Stimulated activated CD4-positive, alpha-beta T cell treated with anti-CD3 and anti-CD28 coated beads, Interleukin-1b, Interleukin-23, amount 100 ng/mL, for 1 hour (primary cell): ENCODE results near the gene PRMT2.
A peak's percentile ranks its signal among the peaks of the same experiment; 100 is the strongest.

Experiments
- DNase-seq, 2 donors: peaks; one replicate each; pipeline ENCODE4 v3.0.0-alpha.2; 2020; ENCODE audit warnings: low read depth in 2 of 2

The PRMT2 gene

GRCh38 chr21:46635324-46636180 lies at the start of gene PRMT2:
Gene PRMT2, plus strand, starts transcription at chr21:46635674. Its CDS starts 1,278 bp downstream, at chr21:46636952.
- DNase-seq = peak; percentile 93 to 97

- DNase-seq = no peak
These were observed 41.2 kb upstream of the PRMT2 start for GRCh38 chr21:46594276-46594675.

GRCh38 chr21:46596201-46596600 lies 39.3 kb upstream of the PRMT2 start:
- DNase-seq = no peak

- no peak for DNase-seq
These were observed 38.4 kb upstream of the PRMT2 start for GRCh38 chr21:46597031-46597430.

- no peak for DNase-seq
These were observed 37.6 kb upstream of the PRMT2 start for GRCh38 chr21:46597896-46598343.

- DNase-seq = no peak
These were observed 36.6 kb upstream of the PRMT2 start for GRCh38 chr21:46598581-46599572.

GRCh38 chr21:46600305-46600704 lies 35.2 kb upstream of the PRMT2 start:
- DNase-seq = no peak

- no peak for DNase-seq
These were observed 34.5 kb upstream of the PRMT2 start for GRCh38 chr21:46600978-46601377.

GRCh38 chr21:46603228-46603627 lies 32.2 kb upstream of the PRMT2 start:
- no peak for DNase-seq

GRCh38 chr21:46604329-46604974 lies 31.0 kb upstream of the PRMT2 start:
- no peak for DNase-seq

- DNase-seq = no peak
These were observed 30.3 kb upstream of the PRMT2 start, which contains the start of gene S100B for GRCh38 chr21:46604975-46605766. Gene S100B, minus strand, starts transcription at chr21:46605082. Its CDS starts 2,667 bp downstream, at chr21:46602415.

- no peak for DNase-seq
These were observed 29.6 kb upstream of the PRMT2 start for GRCh38 chr21:46605767-46606426.

GRCh38 chr21:46606427-46606813 lies 29.1 kb upstream of the PRMT2 start:
- DNase-seq = no peak

- no peak for DNase-seq
These were observed 27.8 kb upstream of the PRMT2 start for GRCh38 chr21:46607636-46608035.

- DNase-seq = no peak
These were observed 26.8 kb upstream of the PRMT2 start for GRCh38 chr21:46608672-46609111.

- no peak for DNase-seq
These were observed 25.3 kb upstream of the PRMT2 start for GRCh38 chr21:46610018-46610701.

GRCh38 chr21:46613391-46613790 lies 22.1 kb upstream of the PRMT2 start:
- DNase-seq = no peak

GRCh38 chr21:46616050-46616449 lies 19.4 kb upstream of the PRMT2 start:
- no peak for DNase-seq

GRCh38 chr21:46616656-46617055 lies 18.8 kb upstream of the PRMT2 start:
- DNase-seq = no peak
